A673 (cell line): ENCODE results near the gene APOC3. TPM values are rescaled to one million over a fixed set of nuclear protein-coding genes. Genes with fewer than 3 reads are reported as not detected.

Source experiments
- BruUV-seq: library from RNA; stranded (reverse); fragments of 400-500 nt; replicated peaks from 2 replicates; lab custom pipeline; 2021; lab: Mats Ljungman, UMichigan
- CTCF ChIA-PET: fragments of 300-600 bp; sonication (Branson Sonifier 250); formaldehyde crosslinking; loops from one replicate; lab custom pipeline; 2022; ENCODE audit warnings: antibody characterized with exemption; lab: Charles Lee
- POLR2A ChIA-PET: fragments of 300-600 bp; sonication (Branson Sonifier 250); formaldehyde crosslinking; loops from one replicate; lab custom pipeline; 2022; ENCODE audit warnings: antibody characterized with exemption; ENCODE audit not compliant: low non-redundant PET; lab: Charles Lee
- DNase-seq: peaks from one replicate; pipeline ENCODE4 v3.0.0-alpha.2; 2015; ENCODE audit warnings: low spot score
- H3K27ac ChIP-seq: fragments of 200-600 bp; sonication (generic); 2 replicates; pipeline ENCODE4 v1.5.1; 2016; ENCODE audit warnings: mixed run types, low read depth, mild to moderate bottlenecking, mixed read lengths, antibody characterized with exemption, low read length; ENCODE audit not compliant: poor library complexity, severe bottlenecking
- H3K27me3 ChIP-seq: fragments of 200-600 bp; sonication (generic); replicated peaks from 2 replicates; pipeline ENCODE4 v1.6.1; 2017; ENCODE audit warnings: mixed run types, low read depth, mild to moderate bottlenecking, mixed read lengths, antibody characterized with exemption, low read length; ENCODE audit not compliant: insufficient read depth, poor library complexity
- H3K36me3 ChIP-seq: fragments of 200-600 bp; sonication (generic); 2 replicates; pipeline ENCODE4 v1.6.1; 2016; ENCODE audit warnings: mixed run types, mild to moderate bottlenecking, mixed read lengths, antibody characterized with exemption, low read length; ENCODE audit not compliant: insufficient read depth, poor library complexity, severe bottlenecking
- H3K4me1 ChIP-seq: fragments of 200-600 bp; sonication (generic); 2 replicates; pipeline ENCODE4 v1.6.1; 2017; ENCODE audit warnings: mixed run types, mild to moderate bottlenecking, mixed read lengths, antibody characterized with exemption, low read length; ENCODE audit not compliant: insufficient read depth, poor library complexity, severe bottlenecking
- H3K4me3 ChIP-seq: fragments of 200-600 bp; sonication (generic); 2 replicates; pipeline ENCODE4 v1.5.1; 2016; ENCODE audit warnings: low read depth, mixed run types, mild to moderate bottlenecking, mixed read lengths, low read length; ENCODE audit not compliant: poor library complexity, severe bottlenecking
- H3K9me3 ChIP-seq: fragments of 200-600 bp; sonication (generic); 2 replicates; pipeline ENCODE4 v1.6.1; 2016; ENCODE audit warnings: mixed run types, low read depth, mild to moderate bottlenecking, mixed read lengths, antibody characterized with exemption, low read length; ENCODE audit not compliant: poor library complexity, severe bottlenecking
- EZH2 ChIP-seq: fragments of 200-600 bp; sonication (generic); IDR thresholded peaks from 2 replicates; pipeline ENCODE4 v1.6.1; 2017; ENCODE audit warnings: borderline replicate concordance, low read depth, mild to moderate bottlenecking, mixed read lengths, antibody characterized with exemption, low read length; ENCODE audit not compliant: poor library complexity, severe bottlenecking
- intact Hi-C: fragments of 100-400 bp; cut with micrococcal nuclease; formaldehyde crosslinking; loops from one replicate; pipeline ENCODE4 v1.10.0; 2022; ENCODE audit not compliant: unreplicated experiment
- total RNA-seq: library from RNA; stranded (reverse); gene quantifications from 2 replicates; pipeline ENCODE4 v1.2.3, GENCODE V29; 2021
- TF ChIP-seq, protein P1 (sequence below): fragments of 300-800, 200-600 bp; sonication (generic); conservative IDR thresholded peaks from 2 replicates; pipeline ENCODE4 v1.5.1; 2017; ENCODE audit warnings: low read depth, mild to moderate bottlenecking, antibody characterized with exemption, low read length, moderate library complexity, mixed read lengths

Gene APOC3
- total RNA-seq, 1 experiment from 2014 or later = not detected

DNA sequence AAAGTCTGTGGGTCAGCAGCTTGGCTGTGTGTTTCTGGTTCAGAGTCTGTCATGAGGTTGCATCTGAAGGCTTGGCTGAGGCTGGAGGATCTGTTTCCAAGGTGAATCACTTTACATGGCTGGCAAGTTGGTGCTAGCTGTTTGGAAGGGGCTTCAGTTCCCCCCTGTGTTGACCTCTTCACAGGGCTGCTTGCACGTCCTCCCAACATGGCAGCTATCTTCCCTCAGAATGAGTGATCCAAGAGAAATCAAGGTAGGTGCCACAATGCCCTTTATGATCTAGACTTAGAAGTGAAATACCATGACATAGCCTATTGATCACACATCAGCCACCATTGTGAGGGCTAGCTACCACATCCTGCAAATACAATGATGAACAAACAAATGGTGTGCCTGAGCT is 16.5 kb upstream of the APOC3 start:
- no peak for TF ChIP-seq EZH2
- TF ChIP-seq, protein P1, sequence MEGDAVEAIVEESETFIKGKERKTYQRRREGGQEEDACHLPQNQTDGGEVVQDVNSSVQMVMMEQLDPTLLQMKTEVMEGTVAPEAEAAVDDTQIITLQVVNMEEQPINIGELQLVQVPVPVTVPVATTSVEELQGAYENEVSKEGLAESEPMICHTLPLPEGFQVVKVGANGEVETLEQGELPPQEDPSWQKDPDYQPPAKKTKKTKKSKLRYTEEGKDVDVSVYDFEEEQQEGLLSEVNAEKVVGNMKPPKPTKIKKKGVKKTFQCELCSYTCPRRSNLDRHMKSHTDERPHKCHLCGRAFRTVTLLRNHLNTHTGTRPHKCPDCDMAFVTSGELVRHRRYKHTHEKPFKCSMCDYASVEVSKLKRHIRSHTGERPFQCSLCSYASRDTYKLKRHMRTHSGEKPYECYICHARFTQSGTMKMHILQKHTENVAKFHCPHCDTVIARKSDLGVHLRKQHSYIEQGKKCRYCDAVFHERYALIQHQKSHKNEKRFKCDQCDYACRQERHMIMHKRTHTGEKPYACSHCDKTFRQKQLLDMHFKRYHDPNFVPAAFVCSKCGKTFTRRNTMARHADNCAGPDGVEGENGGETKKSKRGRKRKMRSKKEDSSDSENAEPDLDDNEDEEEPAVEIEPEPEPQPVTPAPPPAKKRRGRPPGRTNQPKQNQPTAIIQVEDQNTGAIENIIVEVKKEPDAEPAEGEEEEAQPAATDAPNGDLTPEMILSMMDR = no peak
- BruUV-seq = no TSS peak
- Histone ChIP-seq H3K4me1 (no peaks in the 10 kb centered on the region), H3K9me3 (no peaks in the 10 kb centered on the region), H3K4me3 (no peak overlapping the region), H3K27ac (no peak overlapping the region), H3K36me3 (no peaks in the 10 kb centered on the region), H3K27me3 (no peaks in the 10 kb centered on the region)
- DNase-seq = no peak
- intact Hi-C loops = no loop called here
- ChIA-PET POLR2A (no interaction called here), CTCF (no interaction called here)

DNA sequence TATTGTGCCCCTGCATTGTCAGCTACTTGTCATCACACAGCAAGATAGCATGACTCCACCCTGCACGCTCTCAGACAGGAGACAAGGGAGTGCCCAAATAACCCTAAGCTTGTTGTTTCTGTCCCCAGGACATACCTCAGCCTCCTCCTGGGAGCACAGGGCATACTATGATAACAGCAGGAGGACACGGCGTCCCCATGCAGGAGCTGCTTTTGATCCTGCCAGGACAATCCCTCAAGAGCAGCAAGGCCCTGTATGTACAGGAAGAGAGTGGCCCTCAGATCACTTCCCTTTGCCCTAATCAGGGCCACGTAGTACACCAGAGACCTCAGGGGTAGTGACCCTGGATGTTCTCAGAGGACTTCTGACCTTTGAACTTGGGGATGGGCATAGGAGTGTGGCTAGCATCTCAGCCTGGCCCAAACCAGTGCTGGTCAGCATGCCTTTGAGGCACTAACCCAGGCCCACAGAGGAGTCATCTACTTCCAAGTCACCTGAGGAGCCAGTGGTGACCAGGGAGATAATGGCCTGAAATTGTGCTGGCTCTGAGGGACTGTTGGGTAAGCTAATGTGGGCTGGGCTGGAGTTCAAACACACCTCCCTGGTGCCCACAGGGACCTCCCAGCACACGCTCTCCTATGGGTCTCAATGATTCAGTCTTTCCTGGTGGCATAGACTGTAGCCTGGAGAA is 15.8 kb upstream of the APOC3 start:
- ChIA-PET POLR2A (no interaction called here), CTCF (no interaction called here)
- no TSS peak for BruUV-seq
- no peak overlapping the region for H3K27ac ChIP-seq
- no peaks in the 10 kb centered on the region for H3K36me3 ChIP-seq
- DNase-seq = no peak
- no peaks in the 10 kb centered on the region for H3K9me3 ChIP-seq
- no peak overlapping the region for H3K4me3 ChIP-seq
- intact Hi-C loops = no loop called here
- no peaks in the 10 kb centered on the region for H3K27me3 ChIP-seq
- no peaks in the 10 kb centered on the region for H3K4me1 ChIP-seq
- TF ChIP-seq EZH2 = no peak
- TF ChIP-seq, protein P1 = no peak

DNA sequence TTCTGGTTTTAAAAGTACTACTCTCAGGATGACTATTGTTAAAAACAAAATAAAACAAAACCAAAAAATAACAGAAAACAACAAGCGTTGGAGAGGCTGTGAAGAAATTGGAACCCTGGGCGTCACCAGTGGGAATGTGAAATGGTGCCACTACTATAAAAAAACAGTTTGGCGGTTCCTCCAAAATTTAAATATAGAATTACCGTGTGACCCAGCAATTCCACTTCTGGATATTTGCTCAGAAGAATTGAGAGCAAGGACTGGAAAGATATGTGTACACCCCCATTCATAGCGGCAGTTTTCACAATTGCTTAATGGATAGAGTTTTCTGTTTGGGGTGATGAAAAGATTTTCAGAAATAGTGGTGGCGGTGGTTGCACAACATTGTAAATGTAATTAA is 15.2 kb upstream of the APOC3 start:
- CTCF ChIA-PET = no interaction called here
- Histone ChIP-seq H3K4me3 (no peak overlapping the region), H3K27me3 (no peaks in the 10 kb centered on the region), H3K4me1 (no peaks in the 10 kb centered on the region), H3K9me3 (no peaks in the 10 kb centered on the region), H3K36me3 (no peaks in the 10 kb centered on the region), H3K27ac (no peak overlapping the region)
- DNase-seq = no peak
- POLR2A ChIA-PET = no interaction called here
- intact Hi-C loops = no loop called here
- BruUV-seq = no TSS peak
- TF ChIP-seq, protein P1 = no peak
- no peak for TF ChIP-seq EZH2
